ENCODE data around the gene FBXL19. TPM values are rescaled to one million over a fixed set of nuclear protein-coding genes. Genes with fewer than 3 reads are reported as not detected.

The FBXL19 gene
- total RNA-seq, 4 donors from 2014 or later, result 4.7 to 9.1 (median 6.9) TPM

DNA sequence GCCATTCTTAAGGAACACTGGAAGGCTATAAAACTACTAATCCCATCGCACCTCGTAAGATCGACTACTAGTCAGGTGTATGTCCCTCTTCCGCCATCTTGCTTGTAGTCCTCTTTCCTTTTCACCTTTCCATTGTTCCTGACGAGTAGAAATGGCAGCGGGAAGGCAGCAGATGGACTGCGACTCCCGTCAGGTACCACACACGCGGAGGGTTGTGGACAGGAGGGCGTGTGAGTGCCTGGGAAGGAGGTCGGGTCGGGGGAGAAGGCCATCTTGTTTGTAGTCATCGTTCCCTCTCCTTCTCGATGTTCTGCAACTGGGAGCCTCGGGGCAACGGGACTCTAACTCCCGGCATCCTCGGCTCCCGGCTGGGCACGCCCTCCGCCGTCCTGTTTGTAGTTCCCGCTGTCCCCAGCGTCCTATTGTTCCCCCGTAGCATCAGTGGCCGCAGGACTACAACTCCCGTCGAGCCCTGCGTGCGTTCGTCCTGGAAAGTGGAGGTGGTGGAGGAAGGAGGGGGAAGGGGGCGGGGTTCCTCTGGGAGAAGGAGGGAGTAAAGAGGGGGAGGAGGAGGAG is 324 bp upstream of the FBXL19 start:
- ATAC-seq (ENCODE audit: low FRiP score) (peak; percentile 83), DNase-seq (ENCODE audit: low spot score) (peak; percentile 91)
- TF ChIP-seq, protein P1, sequence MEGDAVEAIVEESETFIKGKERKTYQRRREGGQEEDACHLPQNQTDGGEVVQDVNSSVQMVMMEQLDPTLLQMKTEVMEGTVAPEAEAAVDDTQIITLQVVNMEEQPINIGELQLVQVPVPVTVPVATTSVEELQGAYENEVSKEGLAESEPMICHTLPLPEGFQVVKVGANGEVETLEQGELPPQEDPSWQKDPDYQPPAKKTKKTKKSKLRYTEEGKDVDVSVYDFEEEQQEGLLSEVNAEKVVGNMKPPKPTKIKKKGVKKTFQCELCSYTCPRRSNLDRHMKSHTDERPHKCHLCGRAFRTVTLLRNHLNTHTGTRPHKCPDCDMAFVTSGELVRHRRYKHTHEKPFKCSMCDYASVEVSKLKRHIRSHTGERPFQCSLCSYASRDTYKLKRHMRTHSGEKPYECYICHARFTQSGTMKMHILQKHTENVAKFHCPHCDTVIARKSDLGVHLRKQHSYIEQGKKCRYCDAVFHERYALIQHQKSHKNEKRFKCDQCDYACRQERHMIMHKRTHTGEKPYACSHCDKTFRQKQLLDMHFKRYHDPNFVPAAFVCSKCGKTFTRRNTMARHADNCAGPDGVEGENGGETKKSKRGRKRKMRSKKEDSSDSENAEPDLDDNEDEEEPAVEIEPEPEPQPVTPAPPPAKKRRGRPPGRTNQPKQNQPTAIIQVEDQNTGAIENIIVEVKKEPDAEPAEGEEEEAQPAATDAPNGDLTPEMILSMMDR (IDR thresholded peaks at IDR 0.05), result no peak

- TF ChIP-seq, protein P1 (IDR thresholded peaks at IDR 0.05), result no peak
- DNase-seq (ENCODE audit: low spot score), result no peak
- ATAC-seq (ENCODE audit: low FRiP score), result no peak
Observed at GRCh38 chr16:30924076-30924912, 922 bp downstream of the FBXL19 start.

GRCh38 chr16:30924913-30925631 is 1.7 kb downstream of the FBXL19 start:
- DNase-seq (ENCODE audit: low spot score), result no peak
- ATAC-seq (ENCODE audit: low FRiP score), result no peak
- TF ChIP-seq, protein P1 (IDR thresholded peaks at IDR 0.05), result no peak

- TF ChIP-seq, protein P1 (IDR thresholded peaks at IDR 0.05), result no peak
- DNase-seq (ENCODE audit: low spot score), result no peak
Observed at GRCh38 chr16:30925632-30925987, 2.2 kb downstream of the FBXL19 start.

DNA sequence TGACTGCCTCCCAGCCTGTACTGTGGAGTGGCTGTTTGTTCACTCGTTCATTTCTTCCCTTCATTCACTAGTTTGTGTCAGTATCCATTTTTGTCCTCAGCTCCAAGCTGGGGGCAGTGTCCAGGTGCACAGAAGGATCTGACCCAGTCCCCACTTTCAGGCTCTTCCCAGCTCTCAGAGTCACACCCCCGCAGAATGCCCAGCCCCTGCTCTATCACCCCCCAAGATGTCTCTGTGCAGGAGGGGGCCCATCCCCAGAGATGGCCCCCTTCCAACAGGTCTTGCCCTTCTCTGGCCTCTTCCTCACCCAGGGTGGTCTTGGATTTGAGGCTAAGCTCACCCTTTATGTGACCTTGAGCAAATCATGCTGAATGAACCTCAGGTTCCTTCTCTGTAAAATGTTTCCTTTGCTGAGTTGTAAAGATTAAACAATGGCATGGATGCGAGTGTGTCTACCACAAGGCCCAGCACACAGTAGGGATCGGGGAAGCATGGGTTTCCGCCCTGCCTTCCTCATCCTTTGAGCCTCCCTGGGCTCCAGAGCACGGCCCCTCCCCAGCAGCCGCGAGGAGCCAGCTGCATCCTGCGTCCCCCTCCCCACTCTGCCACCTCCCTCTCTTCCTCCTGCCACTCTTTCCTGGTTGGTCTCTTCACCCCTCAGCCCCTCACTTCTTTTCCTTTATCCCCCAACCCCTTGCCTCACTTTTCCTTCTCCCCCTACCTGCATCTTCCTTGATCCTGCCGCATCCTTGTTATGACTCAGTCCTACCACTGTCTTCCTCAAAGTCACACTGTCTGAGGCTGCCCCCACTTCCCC is 2.8 kb downstream of the FBXL19 start:
- ATAC-seq (ENCODE audit: low FRiP score) (no peak), DNase-seq (ENCODE audit: low spot score) (no peak)
- TF ChIP-seq, protein P1 (IDR thresholded peaks at IDR 0.05), result no peak

More at GRCh38 chr16:30925632-30925987, 2.2 kb downstream of the FBXL19 start:
- ATAC-seq (ENCODE audit: low FRiP score), result no peak

- TF ChIP-seq, protein P1 (IDR thresholded peaks at IDR 0.05), result no peak
- no peak for ATAC-seq (ENCODE audit: low FRiP score)
- no peak for DNase-seq (ENCODE audit: low spot score)
Observed at GRCh38 chr16:30926937-30927788, 3.8 kb downstream of the FBXL19 start.
